SU-DHL-6 (cell line): Measurements from ENCODE around the gene CISTR.

ENCODE experiments used
- H2AFZ ChIP-seq: fragments of 200-600 bp; sonication (generic); 2 replicates; pipeline ENCODE4 v1.6.1; 2014; ENCODE audit warnings: low read depth, mild to moderate bottlenecking, moderate library complexity, mixed read lengths, antibody characterized with exemption, low read length; ENCODE audit not compliant: severe bottlenecking
- H3F3A ChIP-seq: fragments of 200-600 bp; shearing (Covaris generic); 2 replicates; pipeline ENCODE4 v1.6.0; 2016; ENCODE audit warnings: antibody characterized with exemption, mild to moderate bottlenecking; ENCODE audit not compliant: insufficient read depth
- H3K27ac ChIP-seq: fragments of 200-600 bp; sonication (generic); 2 replicates; pipeline ENCODE4 v1.5.1; 2016; ENCODE audit warnings: low read depth, mild to moderate bottlenecking, low read length, moderate library complexity, mixed read lengths
- H3K27me3 ChIP-seq: fragments of 200-600 bp; sonication (generic), shearing (Covaris generic); 2 replicates; pipeline ENCODE4 v1.6.0; 2014; ENCODE audit warnings: mild to moderate bottlenecking, low read length
- H3K36me3 ChIP-seq: fragments of 200-600 bp; sonication (generic); 2 replicates; pipeline ENCODE4 v1.6.1; 2014; ENCODE audit warnings: mild to moderate bottlenecking, low read length, mixed read lengths
- H3K4me2 ChIP-seq: fragments of 300-600, 200-600 bp; shearing (Covaris generic), sonication (generic); 2 replicates; pipeline ENCODE4 v1.6.0; 2014; ENCODE audit warnings: low read length, low read depth, mild to moderate bottlenecking; ENCODE audit not compliant: poor library complexity, severe bottlenecking
- H3K4me3 ChIP-seq: fragments of 200-600 bp; sonication (generic); 2 replicates; pipeline ENCODE4 v1.5.1; 2014; ENCODE audit warnings: antibody characterized with exemption, low read length, mild to moderate bottlenecking, mixed read lengths; ENCODE audit not compliant: insufficient read depth, poor library complexity, severe bottlenecking
- H3K79me2 ChIP-seq: fragments of 200-600 bp; sonication (generic); 2 replicates; pipeline ENCODE4 v1.6.1; 2014; ENCODE audit warnings: mild to moderate bottlenecking, low read length, moderate library complexity; ENCODE audit not compliant: insufficient read depth
- H3K9ac ChIP-seq: fragments of 200-600 bp; sonication (generic); 2 replicates; pipeline ENCODE4 v1.7.0; 2014; ENCODE audit warnings: mild to moderate bottlenecking, low read length
- H3K9me2 ChIP-seq: fragments of 200-600 bp; sonication (generic); replicated peaks from 2 replicates; pipeline ENCODE4 v1.6.1; 2014; ENCODE audit warnings: low read length; ENCODE audit not compliant: insufficient read depth
- H3K9me3 ChIP-seq: fragments of 200-600 bp; sonication (generic); 2 replicates; pipeline ENCODE4 v1.6.1; 2014; ENCODE audit warnings: low read length, mixed read lengths; ENCODE audit not compliant: insufficient read depth
- H4K20me1 ChIP-seq: fragments of 200-600 bp; sonication (generic); 2 replicates; pipeline ENCODE4 v1.6.1; 2014; ENCODE audit warnings: low read depth, mild to moderate bottlenecking, antibody characterized with exemption, low read length, moderate library complexity, mixed read lengths
- CTCF ChIP-seq: fragments of 200-600 bp; sonication (generic); IDR thresholded peaks from one replicate; pipeline ENCODE4 v1.5.1; 2017; ENCODE audit warnings: antibody characterized with exemption, mild to moderate bottlenecking, low read length, moderate library complexity; ENCODE audit not compliant: insufficient read depth, poor library complexity, severe bottlenecking
- EZH2phosphoT487 ChIP-seq: fragments of 200-600 bp; sonication (generic), shearing (Covaris generic); conservative IDR thresholded peaks from 2 replicates; pipeline ENCODE4 v1.6.1; 2018; ENCODE audit warnings: mild to moderate bottlenecking, antibody characterized with exemption, low read length, moderate library complexity, mixed read lengths

The CISTR gene

GRCh38 chr12:53701518-53702264, 50.1 kb downstream of the CISTR start:
- Histone ChIP-seq H3K9me2 (no peaks in the 10 kb centered on the region), H3K27me3 (no peaks in the 10 kb centered on the region), H2AFZ (no peak overlapping the region), H3K9me3 (no peaks in the 10 kb centered on the region), H3K4me2 (no peak overlapping the region), H3K9ac (no peak overlapping the region), H3K36me3 (no peaks in the 10 kb centered on the region), H3K4me3 (no peak overlapping the region), H3F3A (no peaks in the 10 kb centered on the region), H3K79me2 (no peaks in the 10 kb centered on the region), H4K20me1 (no peaks in the 10 kb centered on the region), H3K27ac (no peak overlapping the region)
- TF ChIP-seq EZH2phosphoT487 (no peak), CTCF (peak; percentile 89)

GRCh38 chr12:53700567-53700966, 51.2 kb downstream of the CISTR start:
- TF ChIP-seq EZH2phosphoT487 (no peak), CTCF (no peak)
- H3K79me2 ChIP-seq: no peaks in the 10 kb centered on the region
- H3K36me3 ChIP-seq: no peaks in the 10 kb centered on the region
- H4K20me1 ChIP-seq: no peaks in the 10 kb centered on the region
- H3K4me2 ChIP-seq: no peak overlapping the region
- H3K4me3 ChIP-seq: no peak overlapping the region
- no peaks in the 10 kb centered on the region for H3F3A ChIP-seq
- H3K9me2 ChIP-seq: no peaks in the 10 kb centered on the region
- H3K9ac ChIP-seq: no peak overlapping the region
- no peaks in the 10 kb centered on the region for H3K9me3 ChIP-seq
- H3K27ac ChIP-seq: no peak overlapping the region
- no peaks in the 10 kb centered on the region for H3K27me3 ChIP-seq
- H2AFZ ChIP-seq: no peak overlapping the region

GRCh38 chr12:53699678-53700025, 52.1 kb downstream of the CISTR start:
- no peaks in the 10 kb centered on the region for H3K36me3 ChIP-seq
- no peak overlapping the region for H2AFZ ChIP-seq
- no peaks in the 10 kb centered on the region for H3K9me3 ChIP-seq
- TF ChIP-seq CTCF (no peak), EZH2phosphoT487 (no peak)
- no peaks in the 10 kb centered on the region for H3K9me2 ChIP-seq
- H3K9ac ChIP-seq: no peak overlapping the region
- H3K27ac ChIP-seq: no peak overlapping the region
- no peak overlapping the region for H3K4me3 ChIP-seq
- no peaks in the 10 kb centered on the region for H3K79me2 ChIP-seq
- H3K4me2 ChIP-seq: no peak overlapping the region
- H3F3A ChIP-seq: no peaks in the 10 kb centered on the region
- no peaks in the 10 kb centered on the region for H4K20me1 ChIP-seq
- H3K27me3 ChIP-seq: no peaks in the 10 kb centered on the region
